K562 (cell line): ENCODE measurements around the gene ATXN7. TPM values are rescaled to one million over a fixed set of nuclear protein-coding genes. Genes with fewer than 3 reads are reported as not detected.

Experiments
- ATAC-seq: fragments of 200-7000 bp; cut with Tn5 transposase; 3 replicates; pipeline ENCODE4 v1.9.1; 2020; ENCODE audit warnings: moderate library complexity
- BruUV-seq: library from RNA; stranded (reverse); fragments of 400-500 nt; replicated peaks from 2 replicates; lab custom pipeline; 2021; lab: Mats Ljungman, UMichigan
- CTCF ChIA-PET: fragments of 300-600 bp; formaldehyde crosslinking; extraction: SDS; loops from one replicate; lab custom pipeline; 2021; ENCODE audit warnings: low intra/inter-chr PET ratio; lab: Yijun Ruan, JAX
- POLR2A ChIA-PET: fragments of 300-600, 350-650 bp; sonication (Branson Sonifier 250); formaldehyde crosslinking; extraction: SDS; loops from one replicate; lab custom pipeline; 2021; ENCODE audit warnings: antibody characterized with exemption, inconsistent platforms; lab: Yijun Ruan, JAX
- DNase-seq, 4 experiments: peaks; one replicate each; pipeline versions ENCODE4 v3.0.0 to v3.0.0-alpha.2; 2011 to 2018; ENCODE audit warnings: low spot score in 3 of 4, mixed read lengths in 3 of 4; ENCODE audit errors: extremely low read depth in 1 of 4
- FAIRE-seq: peaks from 2 replicates; lab custom pipeline; 2011; peaks lifted over from hg19 to GRCh38; lab: Jason Lieb, UNC
- H2AFZ ChIP-seq: 2 replicates; pipeline ENCODE4 v1.6.0; 2011; ENCODE audit warnings: low read depth, low read length, control low read depth, inconsistent platforms
- H3K27ac ChIP-seq: fragments of 200-600 bp; 3 replicates; pipeline ENCODE4 v1.8.0; 2011; ENCODE audit warnings: low read depth, mild to moderate bottlenecking, control low read depth, inconsistent platforms, low read length, moderate library complexity, mixed read lengths; ENCODE audit errors: extremely low read depth
- H3K27me3 ChIP-seq, 2 experiments: fragments of 300-600 bp in 1 of 2; 2 replicates in 1 of 2; 3 replicates in 1 of 2; pipeline versions ENCODE4 v1.6.0 to v1.8.0; 2011; ENCODE audit warnings: inconsistent platforms in 2 of 2, low read length in 2 of 2, mild to moderate bottlenecking in 1 of 2, mixed read lengths in 1 of 2, moderate library complexity in 1 of 2; ENCODE audit not compliant: control insufficient read depth in 2 of 2, insufficient read depth in 2 of 2
- H3K36me3 ChIP-seq: fragments of 300-600 bp; 3 replicates; pipeline ENCODE4 v1.8.0; 2011; ENCODE audit warnings: mild to moderate bottlenecking, low read length, inconsistent platforms; ENCODE audit not compliant: control insufficient read depth, insufficient read depth
- H3K4me1 ChIP-seq, 2 experiments: fragments of 200-600 bp in 1 of 2; replicated peaks in 1 of 2; 2 replicates in 1 of 2; 3 replicates in 1 of 2; pipeline versions ENCODE4 v1.5.1 to v1.8.0; 2011; ENCODE audit warnings: inconsistent platforms in 2 of 2, low read length in 2 of 2, mild to moderate bottlenecking in 1 of 2, mixed read lengths in 1 of 2, moderate library complexity in 1 of 2; ENCODE audit not compliant: control insufficient read depth in 2 of 2, insufficient read depth in 2 of 2
- H3K4me2 ChIP-seq: 2 replicates; pipeline ENCODE4 v1.6.1; 2011; ENCODE audit warnings: low read length, control low read depth, inconsistent platforms, mixed read lengths; ENCODE audit not compliant: insufficient read depth
- H3K4me3 ChIP-seq: fragments of 200-600 bp; sonication (generic), shearing (Covaris generic); 2 replicates; pipeline ENCODE4 v1.5.1; 2016; ENCODE audit warnings: control low read depth, inconsistent platforms
- H3K79me2 ChIP-seq: fragments of 200-600 bp; 3 replicates; pipeline ENCODE4 v1.8.0; 2011; ENCODE audit warnings: low read length, inconsistent platforms; ENCODE audit not compliant: control insufficient read depth, insufficient read depth
- H3K9ac ChIP-seq, 2 experiments: 2 replicates each; pipeline versions ENCODE4 v1.6.0 to v1.6.1; 2011; ENCODE audit warnings: low read depth in 2 of 2, low read length in 2 of 2, control low read depth in 1 of 2, inconsistent platforms in 1 of 2, mild to moderate bottlenecking in 1 of 2, mixed read lengths in 1 of 2; ENCODE audit not compliant: insufficient read depth in 1 of 2
- H3K9me1 ChIP-seq: one replicate; pipeline ENCODE4 v1.6.0; 2011; ENCODE audit warnings: inconsistent platforms, mild to moderate bottlenecking, low read length, moderate library complexity; ENCODE audit not compliant: control insufficient read depth, insufficient read depth
- H3K9me3 ChIP-seq: replicated peaks from 2 replicates; pipeline ENCODE4 v1.5.1; 2011; ENCODE audit warnings: low read depth, low read length, inconsistent platforms; ENCODE audit not compliant: control insufficient read depth, insufficient read depth
- H4K20me1 ChIP-seq: replicated peaks from 2 replicates; pipeline ENCODE4 v1.6.1; 2011; ENCODE audit warnings: low read length, inconsistent platforms, mixed read lengths; ENCODE audit not compliant: control insufficient read depth, insufficient read depth
- BACH1 ChIP-seq: fragments of 200-800 bp; sonication (Bioruptor generic); IDR thresholded peaks from 2 replicates; pipeline ENCODE4 v1.6.1; 2016; ENCODE audit warnings: missing genetic modification characterization, missing compliant biosample characterization
- BDP1 ChIP-seq: IDR thresholded peaks from 3 replicates; pipeline ENCODE4 v1.6.1; 2011; ENCODE audit not compliant: insufficient read length, insufficient read depth
- CREB3L1 ChIP-seq: fragments of 450-650 bp; IDR thresholded peaks from 2 replicates; pipeline ENCODE4 v1.6.1; 2014; ENCODE audit warnings: low read depth, mild to moderate bottlenecking, moderate library complexity, borderline replicate concordance
- HIVEP1 ChIP-seq: fragments of 250-450 bp; sonication (Bioruptor Pico); IDR thresholded peaks from 2 replicates; pipeline ENCODE4 v1.4.0; 2020; ENCODE audit warnings: mild to moderate bottlenecking
- RB1 ChIP-seq: fragments of 450-650 bp; IDR thresholded peaks from 2 replicates; pipeline ENCODE4 v1.6.1; 2017; ENCODE audit warnings: low read depth, mild to moderate bottlenecking
- RERE ChIP-seq: sonication (generic); formaldehyde crosslinking; IDR thresholded peaks from 2 replicates; pipeline ENCODE4 v1.8.0; 2023; ENCODE audit warnings: missing genetic modification reagents, mild to moderate bottlenecking, borderline replicate concordance
- SAFB ChIP-seq: fragments of 200-400 bp; formaldehyde crosslinking; IDR thresholded peaks from 2 replicates; pipeline ENCODE4 v1.6.1; 2017; ENCODE audit warnings: low read depth, low read length, borderline replicate concordance
- TEAD1 ChIP-seq, 2 experiments: fragments of 450-650 bp in 1 of 2; sonication (generic) in 1 of 2; formaldehyde crosslinking; IDR thresholded peaks; 2 replicates each; pipeline versions ENCODE4 v1.4.0 to v1.8.0; 2020 to 2022; ENCODE audit warnings: mild to moderate bottlenecking in 2 of 2, missing genetic modification reagents in 1 of 2
- ZC3H4 ChIP-seq: sonication (generic); formaldehyde crosslinking; IDR thresholded peaks from 2 replicates; pipeline ENCODE4 v1.9.0; 2021; ENCODE audit warnings: missing genetic modification reagents, borderline replicate concordance
- ZNF143 ChIP-seq: sonication (generic); formaldehyde crosslinking; IDR thresholded peaks from 2 replicates; pipeline ENCODE4 v1.9.0; 2022; ENCODE audit warnings: mild to moderate bottlenecking, missing genetic modification reagents
- ZNF408 ChIP-seq: fragments of 250-450 bp; sonication (Bioruptor Pico); IDR thresholded peaks from 2 replicates; pipeline ENCODE4 v1.4.0; 2020; ENCODE audit warnings: low read depth, mild to moderate bottlenecking, moderate library complexity
- ZNF668 ChIP-seq: fragments of 250-450 bp; sonication (Bioruptor Pico); IDR thresholded peaks from 2 replicates; pipeline ENCODE4 v1.8.0; 2022; ENCODE audit warnings: mild to moderate bottlenecking, inconsistent platforms
- WGBS: fragments of 100-300 bp; shearing (Covaris generic); methylation state at CpG from one replicate; pipeline ENCODE4 v1.1.6; 2016; ENCODE audit warnings: low coverage, mixed read lengths; ENCODE audit not compliant: insufficient coverage; ENCODE audit errors: missing lambda C conversion rate; 5-methylcytosine and 5-hydroxymethylcytosine counted together
- in situ Hi-C: fragments of 300-500 bp; cut with MboI; formaldehyde crosslinking; loops from 4 replicates; pipeline ENCODE4 v1.15.0; 2018; ENCODE audit warnings: inconsistent platforms, mixed read lengths
- intact Hi-C: fragments of 100-400 bp; cut with micrococcal nuclease; formaldehyde crosslinking; loops from 2 replicates; pipeline ENCODE4 v1.14.2; 2022
- polyA plus RNA-seq, 8 experiments: library from polyadenylated mRNA; depleted of rRNA in 4 of 8; stranded (reverse) in 5 of 8; unstranded in 3 of 8; fragments of >200 nt; fragmentation: Nextera tagmentation in 2 of 8; fragmentation: Illumina TruSeq in 1 of 8; extraction: Ambion mirVana in 2 of 8; extraction: Trizol in 1 of 8; gene quantifications; 2 replicates each; pipeline versions ENCODE4 v1.2.1 to v1.2.3, GENCODE V29; 2011 to 2014; ENCODE audit warnings: inconsistent platforms in 1 of 8, missing spikeins in 1 of 8
- total RNA-seq, 7 experiments: library from RNA; depleted of rRNA in 6 of 7; stranded (reverse); fragments of >200 nt in 6 of 7; fragmentation: Illumina TruSeq in 2 of 7; extraction: Trizol in 2 of 7; gene quantifications; 2 replicates each; pipeline versions ENCODE4 v1.2.1 to v1.2.3, GENCODE V29; 2011 to 2021; ENCODE audit warnings: low replicate concordance in 1 of 7

Gene ATXN7
- total and polyA plus RNA-seq, 9 of the 15 experiments (the other 6 are each of a cell fraction or from before 2014, with no cell fraction given), result 0.41 to 9.2 (median 6.7) TPM

- TF ChIP-seq BDP1, result no peak
Observed at GRCh38 chr3:63954182-63954581, 90.5 kb downstream of the ATXN7 start (continued).

GRCh38 chr3:63955036-63955650 is 91.5 kb downstream of the ATXN7 start:
- DNase-seq (no peak), ATAC-seq (no peak), FAIRE-seq (no peak)
- peaks cover 0 to 1% of the 10 kb centered on the region in 2 experiments; a peak in 2 of 5 replicates for H3K4me1 ChIP-seq
- ChIA-PET POLR2A (interaction anchor here (1.2 kb wide), 1 partner anchor 10 kb away, joined by 3 read pairs; no protein-coding TSS in a partner anchor), CTCF (no interaction called here)
- no peak overlapping the region for H3K9ac ChIP-seq
- no peaks in the 10 kb centered on the region for H3K9me1 ChIP-seq
- H3K27me3 ChIP-seq, result no peaks in the 10 kb centered on the region
- H3K4me3 ChIP-seq, result no peak overlapping the region
- H3K9me3 ChIP-seq, result no peaks in the 10 kb centered on the region
- peaks cover 19% of the 10 kb centered on the region; the same call in 1 of the 3 replicates for H3K36me3 ChIP-seq
- intact Hi-C loops (no loop called here), in situ Hi-C loops (no loop called here)
- no peak overlapping the region for H2AFZ ChIP-seq
- peaks cover 2% of the 10 kb centered on the region; the same call in 2 of the 3 replicates for H3K79me2 ChIP-seq
- H3K27ac ChIP-seq, result no peak overlapping the region
- WGBS, result 83% methylated on average over 3 of the region's 3 CpGs
- BruUV-seq, result no TSS peak
- H4K20me1 ChIP-seq, result no peaks in the 10 kb centered on the region
- no peak overlapping the region for H3K4me2 ChIP-seq
- TF ChIP-seq SAFB (no peak), TEAD1 (CRISPR knock-in tag; IDR thresholded peaks at IDR 0.05) (no peak), CREB3L1 (no peak), BACH1 (tag) (no peak), ZNF408 (no peak), ZNF668 (no peak), RB1 (no peak), RERE (no peak), ZC3H4 (CRISPR knock-in tag) (no peak), ZNF143 (CRISPR knock-in tag) (no peak), HIVEP1 (CRISPR knock-in tag) (no peak)
